ENCODE measurements around the gene PHTF2.
A peak's percentile ranks its signal among the peaks of the same experiment; 100 is the strongest.

PHTF2 gene

DNA sequence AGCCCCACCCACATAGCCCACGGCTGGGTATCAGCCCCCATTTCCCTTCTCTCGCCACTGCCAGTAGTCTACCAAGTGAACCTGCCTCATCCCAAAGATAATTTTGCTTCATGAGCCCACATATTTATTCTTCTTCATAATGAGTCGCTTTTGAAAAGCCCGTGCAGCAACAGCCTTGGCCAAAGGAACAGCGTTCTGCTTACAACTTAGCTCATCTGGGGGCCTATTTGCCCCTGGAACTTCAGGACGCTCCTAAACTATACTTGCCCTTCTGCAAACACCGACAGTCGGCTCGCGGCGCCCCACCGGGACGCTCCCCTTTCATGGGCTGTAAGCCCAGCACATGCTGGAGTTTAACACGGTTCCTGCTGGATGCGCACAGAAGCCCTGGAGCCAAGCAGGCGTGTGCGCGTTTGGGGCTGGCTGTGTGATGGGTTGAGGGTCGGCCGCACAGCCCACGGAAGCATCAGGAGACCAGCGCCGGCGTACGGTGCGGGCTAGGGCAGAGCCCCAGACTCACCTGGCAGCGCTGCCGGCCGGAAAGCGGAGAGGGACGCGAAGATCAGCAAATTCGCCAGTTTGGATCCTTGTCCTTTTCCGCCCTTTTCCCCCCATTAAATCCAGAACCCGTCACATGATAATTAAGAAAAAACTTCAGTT, 709 bp upstream of the PHTF2 start:
- H4K12ac ChIP-seq (ENCODE audit: low read depth, low read length), result peak overlapping the region; percentile 86

DNA sequence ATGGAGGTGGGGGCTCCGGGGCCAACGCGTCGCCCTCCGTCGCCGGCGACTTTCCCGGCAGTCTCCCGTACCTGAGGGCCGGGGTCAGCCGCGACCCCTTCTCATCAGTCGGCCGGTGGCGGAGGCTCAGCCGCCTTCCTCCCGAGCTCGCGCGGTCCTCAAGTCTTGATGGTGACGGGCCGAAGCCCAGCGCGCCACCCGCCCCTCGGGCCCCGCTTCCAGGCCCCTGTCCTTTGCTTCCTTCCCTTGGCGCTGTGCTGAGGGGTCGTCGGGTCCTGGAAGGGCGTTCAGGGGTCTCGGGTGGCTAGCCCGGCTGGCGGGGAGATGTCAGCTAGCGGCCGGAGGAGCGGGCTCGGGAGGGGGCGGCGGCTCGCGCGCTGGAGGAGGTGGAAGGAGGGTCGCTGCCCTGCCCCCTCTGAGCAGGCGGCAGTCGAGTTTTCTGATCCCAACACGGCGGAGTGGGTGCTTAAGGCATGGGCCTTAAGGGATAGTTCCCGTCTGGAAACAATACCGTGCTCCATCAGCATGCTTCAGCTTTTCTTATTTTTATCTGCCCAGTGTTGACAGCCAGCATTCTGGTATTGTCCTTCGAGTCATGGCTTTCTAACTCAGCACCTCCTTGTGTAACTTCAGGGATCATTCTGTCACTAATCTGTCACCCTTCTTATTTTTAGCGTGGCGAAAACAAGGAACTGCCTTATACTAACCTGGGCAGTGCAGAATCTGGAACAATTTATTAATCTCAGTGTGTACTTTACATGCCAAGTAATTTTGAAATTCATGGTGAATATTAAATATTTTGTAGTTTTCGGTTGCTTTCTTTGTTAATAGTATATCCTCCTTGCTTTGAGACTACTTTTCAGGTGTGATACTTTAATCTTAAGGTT, 748 bp downstream of the PHTF2 start:
- Histone ChIP-seq H3K27me3 (ENCODE audit: insufficient read depth, low read length) (no peaks in the 10 kb centered on the region), H3K14ac (ENCODE audit: low read length) (peak overlapping the region; percentile 92), H3K4me1 (ENCODE audit: control insufficient read depth in 1 of 2, insufficient read depth in 2 of 2, low read length in 2 of 2) (no peaks in the 10 kb centered on the region), H3K27ac (ENCODE audit: low read depth, low read length) (peak overlapping the region; percentile 64), H2BK120ac (ENCODE audit: insufficient read depth, low read length, poor library complexity) (peak overlapping the region; percentile 49), H2AK5ac (ENCODE audit: low read length) (peak overlapping the region; percentile 7), H3K18ac (ENCODE audit: low read length) (peak overlapping the region; percentile 31), H2AFZ (ENCODE audit: insufficient read depth, low read length, poor library complexity) (peak overlapping the region; percentile 27), H4K8ac (ENCODE audit: low read depth, low read length) (peak overlapping the region; percentile 93), H3K9me3 (ENCODE audit: insufficient read depth, low read depth, low read length) (no peaks in the 10 kb centered on the region), H3K23ac (ENCODE audit: low read length) (no peak overlapping the region), H3K4me3 (ENCODE audit: low read depth, low read length) (peak overlapping the region; percentile 88), H3K9ac (ENCODE audit: low read length) (peak overlapping the region; percentile 75), H4K12ac (ENCODE audit: low read depth, low read length) (peak overlapping the region; percentile 12), H3K4me2 (ENCODE audit: low read length) (peak overlapping the region; percentile 91), H2BK5ac (ENCODE audit: low read depth, low read length, poor library complexity) (peak overlapping the region; percentile 24), H3K36me3 (ENCODE audit: control insufficient read depth in 1 of 2, insufficient read depth in 2 of 2, low read length in 2 of 2) (peaks cover 5 to 7% of the 10 kb centered on the region in 2 experiments), H3K79me2 (ENCODE audit: control insufficient read depth, insufficient read depth, low read length, poor library complexity) (peaks cover 13% of the 10 kb centered on the region), H3K79me1 (ENCODE audit: low read length) (peaks cover 12% of the 10 kb centered on the region), H4K91ac (ENCODE audit: low read depth, low read length) (peak overlapping the region; percentile 87), H3K4ac (ENCODE audit: low read depth, low read length) (peak overlapping the region; percentile 47), H2BK12ac (ENCODE audit: low read length) (no peak overlapping the region)
- peak; percentile 8 to 39 for DNase-seq
- WGBS (ENCODE audit: extremely low coverage, insufficient coverage, insufficient read length), result no CpG with 5 or more reads among the region's 55 CpGs

More for the DNA sequence above, 709 bp upstream of the PHTF2 start:
- DNase-seq, result peak in 1 of 2 donors; percentile 7
- Histone ChIP-seq H3K27me3 (ENCODE audit: insufficient read depth, low read length) (no peaks in the 10 kb centered on the region), H3K9ac (ENCODE audit: low read length) (peak overlapping the region; percentile 95), H3K27ac (ENCODE audit: low read depth, low read length) (peak overlapping the region; percentile 76), H4K91ac (ENCODE audit: low read depth, low read length) (peak overlapping the region; percentile 86), H3K4me2 (ENCODE audit: low read length) (peak overlapping the region; percentile 82), H3K4me1 (ENCODE audit: control insufficient read depth in 1 of 2, insufficient read depth in 2 of 2, low read length in 2 of 2) (no peaks in the 10 kb centered on the region), H3K14ac (ENCODE audit: low read length) (peak overlapping the region; percentile 92), H2AFZ (ENCODE audit: insufficient read depth, low read length, poor library complexity) (peak overlapping the region; percentile 76), H3K18ac (ENCODE audit: low read length) (peak overlapping the region; percentile 90), H3K4ac (ENCODE audit: low read depth, low read length) (peak overlapping the region; percentile 63), H3K79me2 (ENCODE audit: control insufficient read depth, insufficient read depth, low read length, poor library complexity) (peaks cover 13% of the 10 kb centered on the region), H2BK120ac (ENCODE audit: insufficient read depth, low read length, poor library complexity) (peak overlapping the region; percentile 72), H3K23ac (ENCODE audit: low read length) (no peak overlapping the region), H3K79me1 (ENCODE audit: low read length) (peaks cover 12% of the 10 kb centered on the region), H2BK5ac (ENCODE audit: low read depth, low read length, poor library complexity) (peak overlapping the region; percentile 69), H3K9me3 (ENCODE audit: insufficient read depth, low read depth, low read length) (no peaks in the 10 kb centered on the region), H4K8ac (ENCODE audit: low read depth, low read length) (peak overlapping the region; percentile 95), H2AK5ac (ENCODE audit: low read length) (peak overlapping the region; percentile 73), H2BK12ac (ENCODE audit: low read length) (peak overlapping the region; percentile 17), H3K4me3 (ENCODE audit: low read depth, low read length) (peak overlapping the region; percentile 97), H3K36me3 (ENCODE audit: control insufficient read depth in 1 of 2, insufficient read depth in 2 of 2, low read length in 2 of 2) (peaks cover 5 to 7% of the 10 kb centered on the region in 2 experiments)
- no CpG with 5 or more reads among the region's 35 CpGs for WGBS (ENCODE audit: extremely low coverage, insufficient coverage, insufficient read length)

DNA sequence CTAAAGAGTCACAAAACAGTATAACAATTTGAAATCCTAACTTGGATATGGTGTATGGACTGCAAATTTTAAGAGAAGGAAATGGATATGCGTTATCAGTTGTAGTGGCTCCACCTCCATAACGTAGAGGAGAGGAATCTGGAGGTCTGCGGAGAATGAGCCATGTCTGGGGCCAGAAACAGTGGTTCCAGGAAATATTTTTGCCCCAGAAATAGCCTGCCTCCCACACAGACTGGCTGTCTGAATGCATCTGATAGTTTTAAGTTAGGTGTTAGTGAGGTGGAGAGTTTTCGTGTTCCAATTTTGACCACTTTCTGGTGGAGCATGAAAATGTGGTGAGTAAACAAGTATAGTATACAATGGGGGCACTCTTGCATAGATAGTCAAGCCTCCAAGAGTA, 1.6 kb downstream of the PHTF2 start:
- Histone ChIP-seq H3K36me3 (ENCODE audit: control insufficient read depth in 1 of 2, insufficient read depth in 2 of 2, low read length in 2 of 2) (peaks cover 2% of the 10 kb centered on the region in 2 experiments), H3K27me3 (ENCODE audit: insufficient read depth, low read length) (no peaks in the 10 kb centered on the region), H4K12ac (ENCODE audit: low read depth, low read length) (no peak overlapping the region), H3K79me1 (ENCODE audit: low read length) (peaks cover 12% of the 10 kb centered on the region), H4K91ac (ENCODE audit: low read depth, low read length) (no peak overlapping the region), H3K4me3 (ENCODE audit: low read depth, low read length) (no peak overlapping the region), H2BK5ac (ENCODE audit: low read depth, low read length, poor library complexity) (no peak overlapping the region), H3K79me2 (ENCODE audit: control insufficient read depth, insufficient read depth, low read length, poor library complexity) (peaks cover 13% of the 10 kb centered on the region), H3K23ac (ENCODE audit: low read length) (no peak overlapping the region), H3K14ac (ENCODE audit: low read length) (no peak overlapping the region), H4K8ac (ENCODE audit: low read depth, low read length) (no peak overlapping the region), H3K9ac (ENCODE audit: low read length) (no peak overlapping the region), H3K9me3 (ENCODE audit: insufficient read depth, low read depth, low read length) (no peaks in the 10 kb centered on the region), H2AFZ (ENCODE audit: insufficient read depth, low read length, poor library complexity) (no peak overlapping the region), H2BK120ac (ENCODE audit: insufficient read depth, low read length, poor library complexity) (no peak overlapping the region), H3K4me2 (ENCODE audit: low read length) (peak overlapping the region; percentile 62), H3K4me1 (ENCODE audit: control insufficient read depth in 1 of 2, insufficient read depth in 2 of 2, low read length in 2 of 2) (no peaks in the 10 kb centered on the region), H2AK5ac (ENCODE audit: low read length) (no peak overlapping the region), H3K18ac (ENCODE audit: low read length) (no peak overlapping the region), H3K27ac (ENCODE audit: low read depth, low read length) (peak overlapping the region; percentile 29), H2BK12ac (ENCODE audit: low read length) (no peak overlapping the region), H3K4ac (ENCODE audit: low read depth, low read length) (no peak overlapping the region)
- no CpG with 5 or more reads among the region's 4 CpGs for WGBS (ENCODE audit: extremely low coverage, insufficient coverage, insufficient read length)
- DNase-seq, result no peak

- no peaks in the 10 kb centered on the region for H3K27me3 ChIP-seq (ENCODE audit: insufficient read depth, low read length)
- no peak overlapping the region for H4K91ac ChIP-seq (ENCODE audit: low read depth, low read length)
- no peak overlapping the region for H3K4me3 ChIP-seq (ENCODE audit: low read depth, low read length)
- H3K36me3 ChIP-seq (ENCODE audit: control insufficient read depth in 1 of 2, insufficient read depth in 2 of 2, low read length in 2 of 2), result no peaks in the 10 kb centered on the region
- H4K12ac ChIP-seq (ENCODE audit: low read depth, low read length), result no peak overlapping the region
- no peaks in the 10 kb centered on the region for H3K4me1 ChIP-seq (ENCODE audit: control insufficient read depth in 1 of 2, insufficient read depth in 2 of 2, low read length in 2 of 2)
- H3K9me3 ChIP-seq (ENCODE audit: insufficient read depth, low read depth, low read length), result no peaks in the 10 kb centered on the region
- no peak overlapping the region for H2AFZ ChIP-seq (ENCODE audit: insufficient read depth, low read length, poor library complexity)
- H2AK5ac ChIP-seq (ENCODE audit: low read length), result no peak overlapping the region
- H3K79me2 ChIP-seq (ENCODE audit: control insufficient read depth, insufficient read depth, low read length, poor library complexity), result peaks cover 13% of the 10 kb centered on the region
- no peak overlapping the region for H4K8ac ChIP-seq (ENCODE audit: low read depth, low read length)
- no peak overlapping the region for H3K23ac ChIP-seq (ENCODE audit: low read length)
- no peak overlapping the region for H3K9ac ChIP-seq (ENCODE audit: low read length)
- H3K4ac ChIP-seq (ENCODE audit: low read depth, low read length), result no peak overlapping the region
- H2BK5ac ChIP-seq (ENCODE audit: low read depth, low read length, poor library complexity), result no peak overlapping the region
- H3K4me2 ChIP-seq (ENCODE audit: low read length), result no peak overlapping the region
- no peak overlapping the region for H2BK120ac ChIP-seq (ENCODE audit: insufficient read depth, low read length, poor library complexity)
- H3K79me1 ChIP-seq (ENCODE audit: low read length), result peaks cover 12% of the 10 kb centered on the region
- no peak overlapping the region for H2BK12ac ChIP-seq (ENCODE audit: low read length)
- WGBS (ENCODE audit: extremely low coverage, insufficient coverage, insufficient read length), result no CpG with 5 or more reads among the region's 2 CpGs
- H3K18ac ChIP-seq (ENCODE audit: low read length), result no peak overlapping the region
- H3K14ac ChIP-seq (ENCODE audit: low read length), result no peak overlapping the region
- no peak overlapping the region for H3K27ac ChIP-seq (ENCODE audit: low read depth, low read length)
- DNase-seq, result no peak
Observed at GRCh38 chr7:77800730-77801129, 2.2 kb downstream of the PHTF2 start.

Data from trophoblast cell (in vitro differentiated cells and primary cell).